GM23248 (cell line): ENCODE data around the gene NR3C2. TPM values are rescaled to one million over a fixed set of nuclear protein-coding genes. Genes with fewer than 3 reads are reported as not detected.

ENCODE experiments used
- DNase-seq: peaks from one replicate; pipeline ENCODE4 v3.0.0-alpha.2; 2015
- H2AFZ ChIP-seq: fragments of 200-600 bp; sonication (generic); 2 replicates; pipeline ENCODE4 v1.6.1; 2016; ENCODE audit warnings: antibody characterized with exemption
- H3F3A ChIP-seq: fragments of 200-600 bp; sonication (generic); 2 replicates; pipeline ENCODE4 v1.6.1; 2016; ENCODE audit warnings: mild to moderate bottlenecking, antibody characterized with exemption, mixed run types; ENCODE audit not compliant: insufficient read depth
- H3K27ac ChIP-seq: fragments of 200-600 bp; sonication (generic); 2 replicates; pipeline ENCODE4 v1.5.1; 2016; ENCODE audit warnings: mild to moderate bottlenecking
- H3K27me3 ChIP-seq: fragments of 200-600 bp; sonication (generic); replicated peaks from 2 replicates; pipeline ENCODE4 v1.6.1; 2016; ENCODE audit warnings: mild to moderate bottlenecking; ENCODE audit not compliant: insufficient read depth
- H3K36me3 ChIP-seq: fragments of 200-600 bp; sonication (generic); 2 replicates; pipeline ENCODE4 v1.6.1; 2016; ENCODE audit warnings: low read depth, mild to moderate bottlenecking
- H3K4me1 ChIP-seq: fragments of 200-600 bp; sonication (generic); 2 replicates; pipeline ENCODE4 v1.6.1; 2016; ENCODE audit warnings: mild to moderate bottlenecking; ENCODE audit not compliant: insufficient read depth
- H3K4me2 ChIP-seq: fragments of 200-600 bp; sonication (generic); one replicate; pipeline ENCODE4 v1.6.1; 2016; ENCODE audit warnings: mild to moderate bottlenecking; ENCODE audit not compliant: unreplicated experiment
- H3K4me3 ChIP-seq: fragments of 200-600 bp; sonication (generic); 2 replicates; pipeline ENCODE4 v1.5.1; 2016; ENCODE audit warnings: mild to moderate bottlenecking
- H3K79me2 ChIP-seq: fragments of 200-600 bp; sonication (generic); 2 replicates; pipeline ENCODE4 v1.6.1; 2016; ENCODE audit warnings: mild to moderate bottlenecking; ENCODE audit not compliant: insufficient read depth
- H3K9ac ChIP-seq: fragments of 200-600 bp; sonication (generic); 2 replicates; pipeline ENCODE4 v1.6.1; 2016; ENCODE audit warnings: mild to moderate bottlenecking
- H3K9me2 ChIP-seq: fragments of 200-600 bp; sonication (generic); 2 replicates; pipeline ENCODE4 v1.6.1; 2016; ENCODE audit warnings: mixed run types, mild to moderate bottlenecking, moderate library complexity; ENCODE audit not compliant: insufficient read depth
- H3K9me3 ChIP-seq: fragments of 200-600 bp; sonication (generic); one replicate; pipeline ENCODE4 v1.6.1; 2017; ENCODE audit warnings: low read depth
- H4K20me1 ChIP-seq: fragments of 200-600 bp; sonication (generic); 2 replicates; pipeline ENCODE4 v1.6.0; 2016; ENCODE audit not compliant: insufficient read depth
- EZH2 ChIP-seq: fragments of 200-600 bp; sonication (generic); IDR thresholded peaks from 2 replicates; pipeline ENCODE4 v1.6.1; 2018; ENCODE audit warnings: antibody characterized with exemption, mild to moderate bottlenecking; ENCODE audit not compliant: insufficient read depth, poor library complexity, severe bottlenecking
- EZH2phosphoT487 ChIP-seq: fragments of 200-600 bp; sonication (generic); IDR thresholded peaks from 2 replicates; pipeline ENCODE4 v1.6.1; 2018; ENCODE audit warnings: antibody characterized with exemption, moderate library complexity, mild to moderate bottlenecking, low read depth; ENCODE audit not compliant: insufficient read depth
- WGBS, 2 experiments: methylation state at CpG; one replicate each; pipeline ENCODE4 v1.1.6; 2015 to 2017; ENCODE audit warnings: low lambda C conversion rate in 2 of 2, low coverage in 1 of 2; ENCODE audit errors: missing lambda C conversion rate in 2 of 2; 5-methylcytosine and 5-hydroxymethylcytosine counted together
- in situ Hi-C: fragments of 300-500 bp; cut with MboI; formaldehyde crosslinking; loops from 2 replicates; pipeline ENCODE4 v1.15.0; 2020
- polyA plus RNA-seq: library from polyadenylated mRNA; unstranded; fragments of >200 nt; fragmentation: Nextera tagmentation; extraction: Ambion mirVana; gene quantifications from 2 replicates; pipeline ENCODE4 v1.2.1, GENCODE V29; 2016
- total RNA-seq: library from RNA; depleted of rRNA; stranded (reverse); fragments of >200 nt; shearing (Covaris generic); gene quantifications from 2 replicates; pipeline ENCODE4 v1.2.3, GENCODE V29; 2014

NR3C2 gene
- total and polyA plus RNA-seq, 2 experiments from 2014 or later: 0.04 TPM; not detected in 1

- H3F3A ChIP-seq: no peaks in the 10 kb centered on the region
- in situ Hi-C loops: no loop called here
- no peak overlapping the region for H3K4me2 ChIP-seq
- no peaks in the 10 kb centered on the region for H3K9me3 ChIP-seq
- DNase-seq: no peak
- WGBS, 2 experiments: 55 to 56% methylated on average over 4 of the region's 4 CpGs
- H3K4me1 ChIP-seq: no peaks in the 10 kb centered on the region
- no peak overlapping the region for H2AFZ ChIP-seq
- no peaks in the 10 kb centered on the region for H3K79me2 ChIP-seq
- no peak for TF ChIP-seq EZH2phosphoT487
- no peaks in the 10 kb centered on the region for H3K27me3 ChIP-seq
- H3K9me2 ChIP-seq: no peaks in the 10 kb centered on the region
- no peaks in the 10 kb centered on the region for H4K20me1 ChIP-seq
- H3K36me3 ChIP-seq: no peaks in the 10 kb centered on the region
- no peak overlapping the region for H3K27ac ChIP-seq
- no peak overlapping the region for H3K9ac ChIP-seq
- no peak overlapping the region for H3K4me3 ChIP-seq
Measured at GRCh38 chr4:148289740-148290139, 152.5 kb downstream of the NR3C2 start.

- no peaks in the 10 kb centered on the region for H3K9me3 ChIP-seq
- in situ Hi-C loops: no loop called here
- no peak overlapping the region for H3K9ac ChIP-seq
- WGBS, 2 experiments: 44 to 48% methylated on average over 3 of the region's 3 CpGs
- H3F3A ChIP-seq: no peaks in the 10 kb centered on the region
- no peak overlapping the region for H3K27ac ChIP-seq
- H3K4me2 ChIP-seq: no peak overlapping the region
- H2AFZ ChIP-seq: no peak overlapping the region
- no peak for DNase-seq
- no peaks in the 10 kb centered on the region for H3K27me3 ChIP-seq
- no peaks in the 10 kb centered on the region for H3K79me2 ChIP-seq
- no peaks in the 10 kb centered on the region for H3K36me3 ChIP-seq
- no peaks in the 10 kb centered on the region for H4K20me1 ChIP-seq
- TF ChIP-seq EZH2 (no peak), EZH2phosphoT487 (no peak)
- no peak overlapping the region for H3K4me3 ChIP-seq
- no peaks in the 10 kb centered on the region for H3K9me2 ChIP-seq
- H3K4me1 ChIP-seq: no peaks in the 10 kb centered on the region
Measured at GRCh38 chr4:148288448-148288847, 153.8 kb downstream of the NR3C2 start.

DNA sequence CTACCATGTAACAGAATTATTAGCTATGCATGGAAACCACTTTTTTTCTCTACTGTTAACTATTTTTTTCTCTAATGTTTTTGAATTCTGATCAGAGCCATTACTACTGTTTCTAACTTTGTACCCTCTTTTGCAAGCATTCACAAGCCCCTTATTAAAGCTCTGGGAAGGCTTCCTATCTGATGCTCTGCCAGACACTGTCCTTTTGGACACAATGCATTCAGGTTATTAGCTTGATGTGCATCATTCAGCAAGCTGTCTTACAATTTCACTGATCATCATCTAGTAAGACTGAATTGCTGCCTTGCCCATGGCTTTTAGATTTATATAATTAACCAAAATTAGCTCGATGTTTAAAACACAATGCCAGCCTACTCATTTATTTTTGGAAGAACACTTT lies 155.1 kb downstream of the NR3C2 start:
- Histone ChIP-seq H3K27ac (no peak overlapping the region), H3K4me1 (no peaks in the 10 kb centered on the region), H3K9me2 (no peaks in the 10 kb centered on the region), H3F3A (no peaks in the 10 kb centered on the region), H3K36me3 (no peaks in the 10 kb centered on the region), H2AFZ (no peak overlapping the region), H3K4me3 (no peak overlapping the region), H3K79me2 (no peaks in the 10 kb centered on the region), H3K9ac (no peak overlapping the region), H4K20me1 (no peaks in the 10 kb centered on the region), H3K4me2 (no peak overlapping the region), H3K9me3 (no peaks in the 10 kb centered on the region), H3K27me3 (no peaks in the 10 kb centered on the region)
- in situ Hi-C loops: no loop called here
- no peak for TF ChIP-seq EZH2phosphoT487
- no peak for TF ChIP-seq EZH2
- no peak for DNase-seq
- WGBS, 2 experiments: 0 to 6% methylated on average over 1 of the region's 1 CpG

DNA sequence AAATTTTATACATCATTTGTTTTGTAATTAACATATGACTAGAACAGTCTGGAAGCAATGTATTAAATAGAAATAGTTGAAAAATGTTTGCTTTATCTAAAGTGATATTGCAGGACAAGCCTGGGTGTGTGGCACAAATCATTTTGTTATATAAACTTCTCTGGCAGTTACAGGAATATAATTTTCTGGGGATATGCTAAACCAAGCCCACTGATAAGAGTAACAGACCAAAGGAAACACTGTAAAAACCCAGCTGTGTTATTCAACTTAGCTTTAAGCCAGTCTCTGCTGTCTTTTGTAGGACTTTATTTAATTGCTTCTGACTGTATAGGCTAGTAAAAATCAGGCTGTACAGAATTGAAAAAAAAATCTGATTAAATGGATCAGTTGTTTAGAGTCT lies 156.2 kb downstream of the NR3C2 start:
- Histone ChIP-seq H3F3A (no peaks in the 10 kb centered on the region), H4K20me1 (no peaks in the 10 kb centered on the region), H3K79me2 (no peaks in the 10 kb centered on the region), H3K27ac (no peak overlapping the region), H3K4me3 (no peak overlapping the region), H3K4me2 (no peak overlapping the region), H3K27me3 (no peaks in the 10 kb centered on the region), H3K9ac (no peak overlapping the region), H3K36me3 (no peaks in the 10 kb centered on the region), H3K9me2 (no peaks in the 10 kb centered on the region), H3K4me1 (no peaks in the 10 kb centered on the region), H2AFZ (no peak overlapping the region), H3K9me3 (no peaks in the 10 kb centered on the region)
- TF ChIP-seq EZH2phosphoT487 (no peak), EZH2 (no peak)
- no peak for DNase-seq
- in situ Hi-C loops: no loop called here

GRCh38 chr4:148283665-148284064 lies 158.5 kb downstream of the NR3C2 start:
- TF ChIP-seq EZH2 (no peak), EZH2phosphoT487 (no peak)
- no peaks in the 10 kb centered on the region for H3K9me2 ChIP-seq
- no peak overlapping the region for H3K27ac ChIP-seq
- H3K4me1 ChIP-seq: no peaks in the 10 kb centered on the region
- no peaks in the 10 kb centered on the region for H3K79me2 ChIP-seq
- no peak overlapping the region for H3K4me2 ChIP-seq
- in situ Hi-C loops: no loop called here
- H4K20me1 ChIP-seq: no peaks in the 10 kb centered on the region
- 20 to 21% methylated on average over 4 of the region's 4 CpGs for WGBS, 2 experiments
- no peaks in the 10 kb centered on the region for H3K36me3 ChIP-seq
- H3K4me3 ChIP-seq: no peak overlapping the region
- no peak for DNase-seq
- no peaks in the 10 kb centered on the region for H3F3A ChIP-seq
- no peak overlapping the region for H3K9ac ChIP-seq
- no peak overlapping the region for H2AFZ ChIP-seq
- H3K27me3 ChIP-seq: no peaks in the 10 kb centered on the region
- no peaks in the 10 kb centered on the region for H3K9me3 ChIP-seq
